HL-60 (cell line): ENCODE results near the gene MRPS14.

Source experiments
- CTCF ChIP-seq: IDR thresholded peaks from one replicate; pipeline ENCODE4 v1.5.1; 2011; ENCODE audit warnings: low read length, control low read depth, inconsistent platforms; ENCODE audit not compliant: insufficient read depth
- POLR2AphosphoS5 ChIP-seq: IDR thresholded peaks from 2 replicates; pipeline ENCODE4 v1.6.1; 2012; ENCODE audit warnings: low read depth
- REST ChIP-seq: IDR thresholded peaks from 2 replicates; pipeline ENCODE4 v1.6.1; 2012; ENCODE audit warnings: low read depth; ENCODE audit not compliant: insufficient replicate concordance

GRCh38 chr1:175000697-175001187 lies 22.5 kb downstream of the MRPS14 start:
- TF ChIP-seq CTCF (no peak), REST (no peak), POLR2AphosphoS5 (no peak)
